ENCODE results near the gene RGS9. TPM values are rescaled to one million over a fixed set of nuclear protein-coding genes. Genes with fewer than 3 reads are reported as not detected.

Gene RGS9
- total and polyA plus RNA-seq, 2 experiments from 2014 or later, result 12.8 to 29.6 TPM

GRCh38 chr17:65121368-65121767 lies 15.8 kb upstream of the RGS9 start:
- H3K9me2 ChIP-seq (ENCODE audit: insufficient read depth), result peaks cover 7% of the 10 kb centered on the region; the same call in 1 of the 2 replicates

More at GRCh38 chr17:65121368-65121767, 15.8 kb upstream of the RGS9 start:
- no peak overlapping the region for H3K4me3 ChIP-seq
- H3K79me2 ChIP-seq (replicated peaks; ENCODE audit: insufficient read depth), result no peaks in the 10 kb centered on the region
- no peaks in the 10 kb centered on the region for H3K36me3 Mint-ChIP-seq (ENCODE audit: low read depth)
- DNase-seq (ENCODE audit: low spot score) (no peak), ATAC-seq (no peak)
- H3K36me3 ChIP-seq (ENCODE audit: insufficient read depth), result no peaks in the 10 kb centered on the region
- H3K27ac Mint-ChIP-seq, result no peak overlapping the region
- no peak overlapping the region for H3K4me2 ChIP-seq
- 0 out of 2 replicates have a peak, but pooled peaks cover 4% of the 10 kb centered on the region for H3K27me3 ChIP-seq (ENCODE audit: insufficient read depth)
- H3K4me3 Mint-ChIP-seq, result no peak overlapping the region
- H4K20me1 ChIP-seq (replicated peaks; ENCODE audit: insufficient read depth), result no peaks in the 10 kb centered on the region
- peaks cover 6% of the 10 kb centered on the region for H3K27me3 Mint-ChIP-seq (ENCODE audit: insufficient read depth, low read depth, poor library complexity)
- peaks cover 15% of the 10 kb centered on the region; the same call in 1 of the 2 replicates for H3K4me1 ChIP-seq (ENCODE audit: insufficient read depth)
- H3F3A ChIP-seq (replicated peaks; ENCODE audit: low read depth), result no peaks in the 10 kb centered on the region
- no peak for TF ChIP-seq STAT1 (IDR thresholded peaks at IDR 0.05; ENCODE audit: unreplicated experiment)
- no peak for TF ChIP-seq CREB1 (CRISPR knock-in tag; IDR thresholded peaks at IDR 0.05; ENCODE audit: low read depth)
- TF ChIP-seq, protein P1, sequence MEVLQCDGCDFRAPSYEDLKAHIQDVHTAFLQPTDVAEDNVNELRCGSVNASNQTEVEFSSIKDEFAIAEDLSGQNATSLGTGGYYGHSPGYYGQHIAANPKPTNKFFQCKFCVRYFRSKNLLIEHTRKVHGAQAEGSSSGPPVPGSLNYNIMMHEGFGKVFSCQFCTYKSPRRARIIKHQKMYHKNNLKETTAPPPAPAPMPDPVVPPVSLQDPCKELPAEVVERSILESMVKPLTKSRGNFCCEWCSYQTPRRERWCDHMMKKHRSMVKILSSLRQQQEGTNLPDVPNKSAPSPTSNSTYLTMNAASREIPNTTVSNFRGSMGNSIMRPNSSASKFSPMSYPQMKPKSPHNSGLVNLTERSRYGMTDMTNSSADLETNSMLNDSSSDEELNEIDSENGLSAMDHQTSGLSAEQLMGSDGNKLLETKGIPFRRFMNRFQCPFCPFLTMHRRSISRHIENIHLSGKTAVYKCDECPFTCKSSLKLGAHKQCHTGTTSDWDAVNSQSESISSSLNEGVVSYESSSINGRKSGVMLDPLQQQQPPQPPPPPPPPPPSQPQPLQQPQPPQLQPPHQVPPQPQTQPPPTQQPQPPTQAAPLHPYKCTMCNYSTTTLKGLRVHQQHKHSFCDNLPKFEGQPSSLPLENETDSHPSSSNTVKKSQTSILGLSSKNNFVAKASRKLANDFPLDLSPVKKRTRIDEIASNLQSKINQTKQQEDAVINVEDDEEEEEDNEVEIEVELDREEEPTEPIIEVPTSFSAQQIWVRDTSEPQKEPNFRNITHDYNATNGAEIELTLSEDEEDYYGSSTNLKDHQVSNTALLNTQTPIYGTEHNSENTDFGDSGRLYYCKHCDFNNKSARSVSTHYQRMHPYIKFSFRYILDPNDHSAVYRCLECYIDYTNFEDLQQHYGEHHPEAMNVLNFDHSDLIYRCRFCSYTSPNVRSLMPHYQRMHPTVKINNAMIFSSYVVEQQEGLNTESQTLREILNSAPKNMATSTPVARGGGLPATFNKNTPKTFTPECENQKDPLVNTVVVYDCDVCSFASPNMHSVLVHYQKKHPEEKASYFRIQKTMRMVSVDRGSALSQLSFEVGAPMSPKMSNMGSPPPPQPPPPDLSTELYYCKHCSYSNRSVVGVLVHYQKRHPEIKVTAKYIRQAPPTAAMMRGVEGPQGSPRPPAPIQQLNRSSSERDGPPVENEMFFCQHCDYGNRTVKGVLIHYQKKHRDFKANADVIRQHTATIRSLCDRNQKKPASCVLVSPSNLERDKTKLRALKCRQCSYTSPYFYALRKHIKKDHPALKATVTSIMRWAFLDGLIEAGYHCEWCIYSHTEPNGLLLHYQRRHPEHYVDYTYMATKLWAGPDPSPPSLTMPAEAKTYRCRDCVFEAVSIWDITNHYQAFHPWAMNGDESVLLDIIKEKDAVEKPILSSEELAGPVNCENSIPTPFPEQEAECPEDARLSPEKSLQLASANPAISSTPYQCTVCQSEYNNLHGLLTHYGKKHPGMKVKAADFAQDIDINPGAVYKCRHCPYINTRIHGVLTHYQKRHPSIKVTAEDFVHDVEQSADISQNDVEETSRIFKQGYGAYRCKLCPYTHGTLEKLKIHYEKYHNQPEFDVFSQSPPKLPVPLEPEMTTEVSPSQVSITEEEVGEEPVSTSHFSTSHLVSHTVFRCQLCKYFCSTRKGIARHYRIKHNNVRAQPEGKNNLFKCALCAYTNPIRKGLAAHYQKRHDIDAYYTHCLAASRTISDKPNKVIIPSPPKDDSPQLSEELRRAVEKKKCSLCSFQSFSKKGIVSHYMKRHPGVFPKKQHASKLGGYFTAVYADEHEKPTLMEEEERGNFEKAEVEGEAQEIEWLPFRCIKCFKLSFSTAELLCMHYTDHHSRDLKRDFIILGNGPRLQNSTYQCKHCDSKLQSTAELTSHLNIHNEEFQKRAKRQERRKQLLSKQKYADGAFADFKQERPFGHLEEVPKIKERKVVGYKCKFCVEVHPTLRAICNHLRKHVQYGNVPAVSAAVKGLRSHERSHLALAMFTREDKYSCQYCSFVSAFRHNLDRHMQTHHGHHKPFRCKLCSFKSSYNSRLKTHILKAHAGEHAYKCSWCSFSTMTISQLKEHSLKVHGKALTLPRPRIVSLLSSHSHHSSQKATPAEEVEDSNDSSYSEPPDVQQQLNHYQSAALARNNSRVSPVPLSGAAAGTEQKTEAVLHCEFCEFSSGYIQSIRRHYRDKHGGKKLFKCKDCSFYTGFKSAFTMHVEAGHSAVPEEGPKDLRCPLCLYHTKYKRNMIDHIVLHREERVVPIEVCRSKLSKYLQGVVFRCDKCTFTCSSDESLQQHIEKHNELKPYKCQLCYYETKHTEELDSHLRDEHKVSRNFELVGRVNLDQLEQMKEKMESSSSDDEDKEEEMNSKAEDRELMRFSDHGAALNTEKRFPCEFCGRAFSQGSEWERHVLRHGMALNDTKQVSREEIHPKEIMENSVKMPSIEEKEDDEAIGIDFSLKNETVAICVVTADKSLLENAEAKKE (CRISPR knock-in tag; IDR thresholded peaks at IDR 0.05), result no peak
- no peak for TF ChIP-seq NANOG (IDR thresholded peaks at IDR 0.05; ENCODE audit: borderline replicate concordance)
- TF ChIP-seq, protein P2, sequence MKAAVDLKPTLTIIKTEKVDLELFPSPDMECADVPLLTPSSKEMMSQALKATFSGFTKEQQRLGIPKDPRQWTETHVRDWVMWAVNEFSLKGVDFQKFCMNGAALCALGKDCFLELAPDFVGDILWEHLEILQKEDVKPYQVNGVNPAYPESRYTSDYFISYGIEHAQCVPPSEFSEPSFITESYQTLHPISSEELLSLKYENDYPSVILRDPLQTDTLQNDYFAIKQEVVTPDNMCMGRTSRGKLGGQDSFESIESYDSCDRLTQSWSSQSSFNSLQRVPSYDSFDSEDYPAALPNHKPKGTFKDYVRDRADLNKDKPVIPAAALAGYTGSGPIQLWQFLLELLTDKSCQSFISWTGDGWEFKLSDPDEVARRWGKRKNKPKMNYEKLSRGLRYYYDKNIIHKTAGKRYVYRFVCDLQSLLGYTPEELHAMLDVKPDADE (IDR thresholded peaks at IDR 0.05), result no peak
- no peak for TF ChIP-seq ZNF114 (CRISPR knock-in tag; IDR thresholded peaks at IDR 0.05)
- TF ChIP-seq EZH2phosphoT487 (IDR thresholded peaks at IDR 0.05; ENCODE audit: unreplicated experiment), result no peak
- TF ChIP-seq, protein P3, sequence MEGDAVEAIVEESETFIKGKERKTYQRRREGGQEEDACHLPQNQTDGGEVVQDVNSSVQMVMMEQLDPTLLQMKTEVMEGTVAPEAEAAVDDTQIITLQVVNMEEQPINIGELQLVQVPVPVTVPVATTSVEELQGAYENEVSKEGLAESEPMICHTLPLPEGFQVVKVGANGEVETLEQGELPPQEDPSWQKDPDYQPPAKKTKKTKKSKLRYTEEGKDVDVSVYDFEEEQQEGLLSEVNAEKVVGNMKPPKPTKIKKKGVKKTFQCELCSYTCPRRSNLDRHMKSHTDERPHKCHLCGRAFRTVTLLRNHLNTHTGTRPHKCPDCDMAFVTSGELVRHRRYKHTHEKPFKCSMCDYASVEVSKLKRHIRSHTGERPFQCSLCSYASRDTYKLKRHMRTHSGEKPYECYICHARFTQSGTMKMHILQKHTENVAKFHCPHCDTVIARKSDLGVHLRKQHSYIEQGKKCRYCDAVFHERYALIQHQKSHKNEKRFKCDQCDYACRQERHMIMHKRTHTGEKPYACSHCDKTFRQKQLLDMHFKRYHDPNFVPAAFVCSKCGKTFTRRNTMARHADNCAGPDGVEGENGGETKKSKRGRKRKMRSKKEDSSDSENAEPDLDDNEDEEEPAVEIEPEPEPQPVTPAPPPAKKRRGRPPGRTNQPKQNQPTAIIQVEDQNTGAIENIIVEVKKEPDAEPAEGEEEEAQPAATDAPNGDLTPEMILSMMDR (conservative IDR thresholded peaks at IDR 0.05; ENCODE audit: low read depth in 2 of 2), result no peak
- no peak for TF ChIP-seq EZH2 (IDR thresholded peaks at IDR 0.05; ENCODE audit: low read depth, unreplicated experiment)
- no peak for TF ChIP-seq REST (IDR thresholded peaks at IDR 0.05; ENCODE audit: unreplicated experiment)
- no peak for TF ChIP-seq POLR2AphosphoS5 (IDR thresholded peaks at IDR 0.05; ENCODE audit: low read depth)
- TF ChIP-seq JUNB (IDR thresholded peaks at IDR 0.05; ENCODE audit: unreplicated experiment), result no peak
- TF ChIP-seq ZNF331 (CRISPR knock-in tag; IDR thresholded peaks at IDR 0.05; ENCODE audit: low read depth), result no peak
- H3K4me1 Mint-ChIP-seq, result peaks cover 7% of the 10 kb centered on the region
- no peaks in the 10 kb centered on the region for H3K9me3 Mint-ChIP-seq
- H3K27ac ChIP-seq (ENCODE audit: low read depth), result no peak overlapping the region
- H2AFZ ChIP-seq, result no peak overlapping the region
